Stimulated activated CD8-positive, alpha-beta memory T cell treated with anti-CD3 and anti-CD28 coated beads, Interleukin-2, amount 100 ng/mL, for 1 hour (primary cell): Measurements from ENCODE around the gene IFT43.
A peak's percentile ranks its signal among the peaks of the same experiment; 100 is the strongest.

Source experiments
- DNase-seq, 2 donors: peaks; one replicate each; pipeline ENCODE4 v3.0.0-alpha.2; 2020; ENCODE audit warnings: low read depth in 2 of 2

IFT43 gene

DNA sequence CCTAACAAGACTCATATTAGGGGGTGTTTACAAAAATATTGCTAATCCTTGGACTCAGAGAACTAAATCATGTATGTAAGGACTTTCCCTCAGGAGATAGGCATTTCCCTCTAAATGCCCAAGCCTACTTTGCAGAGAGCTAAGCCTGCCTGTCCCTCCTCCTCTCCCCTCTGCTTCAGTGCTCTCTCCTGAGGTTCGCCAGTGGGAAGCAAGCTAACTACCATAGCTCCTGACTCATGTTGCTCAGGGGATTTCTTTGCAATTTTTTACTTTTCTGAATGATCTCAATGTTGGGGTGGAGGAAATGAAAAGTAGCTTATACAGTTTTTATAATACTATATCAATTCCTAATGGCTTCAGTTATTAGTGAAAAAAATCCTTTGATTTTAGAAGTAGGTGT lies 29.6 kb downstream of the IFT43 start:
- no peak for DNase-seq

DNA sequence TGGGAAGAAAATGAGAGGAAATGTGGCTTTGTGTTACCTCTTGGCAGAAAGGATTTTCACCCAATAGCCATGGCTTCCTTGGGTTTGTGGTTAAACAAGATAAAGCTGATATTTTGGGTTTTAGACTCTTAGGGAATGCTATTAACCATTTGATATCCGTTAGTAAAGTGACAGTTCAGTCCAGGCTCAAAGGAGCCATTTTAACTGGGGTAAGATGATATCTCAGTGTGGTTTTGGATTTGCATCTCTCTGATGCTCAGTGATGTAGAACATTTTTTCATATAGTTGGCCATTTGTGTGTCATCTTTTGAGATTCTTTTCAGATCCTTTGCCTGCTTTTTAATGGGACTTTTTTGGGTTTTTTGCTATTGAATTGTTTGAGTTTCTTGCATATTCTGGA lies 30.1 kb downstream of the IFT43 start:
- DNase-seq = no peak

DNA sequence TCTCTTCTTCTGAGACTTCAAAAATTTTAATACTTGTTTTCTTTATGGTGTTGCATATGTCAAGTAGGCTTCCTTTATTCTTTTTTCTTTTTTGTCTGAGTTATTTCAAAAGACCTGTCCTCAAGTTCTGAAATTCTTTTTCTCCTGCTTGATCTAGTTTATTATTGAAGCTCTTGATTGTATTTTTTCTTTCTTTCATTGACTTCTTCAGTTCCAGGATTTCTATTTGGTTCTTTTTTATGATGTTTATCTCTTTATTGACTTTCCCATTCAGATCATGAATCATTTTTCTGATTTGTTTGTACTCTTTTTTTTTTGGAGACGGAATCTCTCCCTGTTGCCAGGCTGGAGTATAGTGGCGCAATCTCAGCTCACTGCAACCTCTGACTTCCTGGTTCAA lies 34.1 kb downstream of the IFT43 start:
- DNase-seq = no peak

GRCh38 chr14:76022991-76023390 lies 37.4 kb downstream of the IFT43 start:
- DNase-seq = no peak

DNA sequence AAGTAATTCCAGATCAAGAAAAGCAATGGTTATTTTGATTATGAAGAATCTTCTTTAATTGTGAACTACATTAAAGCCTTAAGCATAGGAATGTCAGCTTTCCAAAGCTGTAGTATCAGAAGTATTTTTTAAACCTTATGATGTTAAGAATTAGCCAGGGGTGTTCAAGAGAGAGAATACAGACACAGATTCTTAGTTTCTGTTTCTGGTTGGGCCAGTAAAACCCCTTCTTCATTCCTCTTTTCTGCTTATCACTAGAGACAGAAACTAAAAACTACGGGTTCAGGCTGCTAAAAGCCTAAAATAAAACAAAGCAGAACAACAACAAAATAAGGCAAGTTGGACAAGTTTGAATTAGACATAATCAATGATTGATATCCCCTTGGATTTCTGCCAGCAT lies 38.2 kb downstream of the IFT43 start:
- DNase-seq = no peak

DNA sequence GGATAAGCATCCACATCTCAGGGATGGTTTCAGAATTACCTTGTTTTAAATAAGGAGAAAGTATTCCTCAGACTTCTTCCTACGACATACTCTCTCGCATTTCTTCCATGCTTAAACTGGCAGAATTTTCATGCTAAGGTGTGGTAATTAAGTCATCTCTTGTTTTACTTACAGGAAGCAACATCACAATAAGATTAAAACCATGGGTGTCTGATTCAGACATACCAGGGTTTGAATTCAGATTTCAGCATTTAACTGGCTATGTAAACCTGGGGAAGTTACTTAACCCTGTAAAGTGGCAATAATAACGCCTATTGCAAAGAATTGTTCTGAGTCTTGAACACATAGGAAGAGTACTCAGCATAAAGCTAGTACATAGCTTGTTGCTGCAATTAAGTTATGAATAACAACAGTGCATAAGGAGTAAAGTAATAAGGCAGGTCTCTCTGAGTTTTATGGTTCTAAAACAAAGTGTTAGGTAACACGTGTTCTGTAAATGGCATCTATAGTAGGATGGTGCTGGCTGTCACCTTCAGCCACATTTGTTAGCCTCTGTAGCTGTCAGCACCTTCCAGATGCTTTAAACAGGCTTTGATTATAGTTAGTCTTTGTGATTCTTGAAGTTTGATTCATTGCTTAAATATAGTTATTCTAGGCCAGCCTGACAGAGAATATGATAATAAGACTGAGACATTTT lies 38.8 kb downstream of the IFT43 start:
- DNase-seq = no peak

DNA sequence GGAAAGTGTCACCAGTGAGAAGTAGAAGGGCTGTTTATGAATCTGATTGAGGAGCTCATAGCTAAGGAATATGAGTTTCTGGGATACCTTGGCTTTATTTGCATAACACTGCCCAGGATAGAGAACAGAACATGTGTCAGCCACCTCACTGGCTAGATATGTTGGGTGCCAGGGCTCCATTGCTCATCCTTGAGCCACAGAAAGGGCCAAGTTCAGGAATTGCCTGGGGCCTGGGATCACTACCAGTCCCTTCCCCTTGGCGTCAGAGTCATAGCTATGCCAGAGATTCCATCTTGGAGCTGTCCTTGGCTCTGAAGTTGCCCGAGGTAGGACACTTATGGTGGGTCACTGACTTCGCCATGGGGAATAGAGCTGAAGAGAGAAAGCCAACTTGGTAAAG lies 49.0 kb downstream of the IFT43 start:
- no peak for DNase-seq

DNA sequence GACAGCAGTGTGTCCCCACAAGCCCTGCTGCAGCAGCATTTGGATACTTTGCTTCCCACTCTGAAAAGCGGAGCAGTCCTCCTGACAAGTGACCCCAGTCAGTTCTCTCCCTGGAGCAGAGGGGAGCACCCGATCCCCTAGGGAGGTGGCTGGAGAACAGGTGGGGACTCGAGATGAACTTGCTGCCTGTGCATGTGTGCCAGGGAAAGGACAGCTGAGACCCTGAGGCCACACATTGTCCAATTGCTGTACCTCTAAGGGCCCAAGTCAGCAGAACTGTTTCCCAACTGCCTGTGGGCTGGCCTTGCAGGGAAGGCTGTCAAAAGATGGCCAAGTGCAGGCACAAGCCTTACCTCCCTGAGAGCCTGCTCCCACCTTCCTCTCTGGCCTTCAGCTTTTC lies 55.1 kb downstream of the IFT43 start:
- no peak for DNase-seq

DNA sequence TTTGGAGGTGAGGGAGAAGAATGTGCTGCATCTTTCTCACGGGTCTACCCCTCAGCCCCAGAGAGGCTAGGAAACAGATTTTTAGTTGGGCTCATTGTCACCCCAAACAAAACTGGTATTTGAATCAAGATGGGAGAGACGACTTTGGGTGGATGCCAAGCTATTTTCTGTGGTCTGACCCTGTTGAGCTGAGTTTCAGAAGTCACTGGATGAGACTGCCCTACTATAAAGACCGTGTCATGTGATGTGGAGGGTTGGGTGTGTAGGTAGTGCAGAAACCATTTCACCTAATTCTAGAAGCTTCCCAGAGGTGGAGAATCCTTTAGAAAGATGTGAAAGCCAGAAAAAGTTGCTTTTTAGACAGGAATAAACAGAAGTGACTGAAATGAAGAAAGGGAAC lies 60.2 kb downstream of the IFT43 start:
- DNase-seq = no peak

GRCh38 chr14:76050250-76050649 lies 64.7 kb downstream of the IFT43 start:
- DNase-seq = no peak

DNA sequence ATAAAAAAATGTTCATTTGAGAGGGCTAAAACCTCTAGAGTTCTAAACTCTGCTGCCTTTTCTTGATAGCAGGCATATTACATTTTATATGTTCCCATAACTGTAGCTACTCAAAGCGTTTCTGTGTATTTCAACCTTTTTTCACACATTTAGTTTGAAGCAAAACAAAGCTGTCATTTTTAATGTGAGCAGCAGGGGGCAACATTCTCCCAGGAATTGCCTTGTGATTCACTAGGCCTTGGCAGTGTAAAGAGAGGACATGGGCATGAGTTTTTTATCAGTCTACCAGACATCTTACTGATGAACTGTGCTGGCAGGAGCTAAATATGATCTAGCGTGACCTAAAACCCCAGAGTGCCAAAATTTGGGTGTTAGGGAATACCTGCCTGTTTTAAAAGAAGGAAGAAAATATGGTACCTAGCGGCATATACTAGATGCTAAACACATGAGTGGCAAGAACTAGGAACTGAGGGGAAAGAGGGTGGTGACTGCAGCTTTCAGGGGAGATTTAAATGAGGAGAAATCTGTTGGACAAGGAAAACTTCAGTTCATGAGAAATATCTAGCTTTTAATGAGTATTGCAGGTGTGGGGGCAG lies 65.3 kb downstream of the IFT43 start:
- DNase-seq = peak; percentile 2 to 13

DNA sequence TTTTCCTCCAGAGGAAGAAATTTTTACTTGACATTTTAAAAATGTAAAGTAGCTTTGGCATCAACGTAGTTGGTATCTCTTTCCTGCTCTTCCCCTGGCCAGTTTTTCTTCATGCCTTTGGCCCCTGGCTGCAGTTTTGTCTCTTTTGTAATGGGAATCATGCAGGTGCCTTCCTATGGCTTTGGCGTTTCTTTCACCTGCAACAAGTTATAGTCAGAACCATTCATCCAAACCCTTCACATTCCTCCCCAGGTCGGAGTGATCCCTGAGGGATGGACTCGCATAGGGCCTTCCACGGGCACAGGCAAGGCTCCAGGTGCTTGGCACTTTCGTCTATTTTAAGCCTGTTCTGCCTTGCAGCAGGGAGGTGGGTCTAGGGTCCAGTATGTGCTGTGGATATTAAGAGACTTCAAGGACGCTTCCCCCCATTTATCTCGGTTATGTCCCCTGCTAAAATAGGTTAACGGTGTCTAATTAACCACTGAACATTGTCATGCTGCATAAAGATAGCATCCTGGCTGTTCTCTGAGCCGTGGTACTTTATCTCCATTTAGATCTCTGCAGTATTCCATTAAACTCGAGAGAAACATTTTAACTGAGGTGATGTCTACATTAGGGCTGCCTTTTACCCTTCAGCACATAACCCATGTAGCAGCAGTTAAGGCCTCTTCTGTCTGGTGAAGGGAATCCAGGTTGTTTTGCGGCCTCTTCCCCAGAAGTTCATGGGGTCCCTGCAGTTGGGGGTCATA lies 66.3 kb downstream of the IFT43 start:
- DNase-seq = no peak

- no peak for DNase-seq
Measured at GRCh38 chr14:76053572-76054355, 68.2 kb downstream of the IFT43 start.

GRCh38 chr14:76055330-76055729 lies 69.8 kb downstream of the IFT43 start:
- DNase-seq = no peak

GRCh38 chr14:76056128-76056527 lies 70.6 kb downstream of the IFT43 start:
- DNase-seq = no peak

DNA sequence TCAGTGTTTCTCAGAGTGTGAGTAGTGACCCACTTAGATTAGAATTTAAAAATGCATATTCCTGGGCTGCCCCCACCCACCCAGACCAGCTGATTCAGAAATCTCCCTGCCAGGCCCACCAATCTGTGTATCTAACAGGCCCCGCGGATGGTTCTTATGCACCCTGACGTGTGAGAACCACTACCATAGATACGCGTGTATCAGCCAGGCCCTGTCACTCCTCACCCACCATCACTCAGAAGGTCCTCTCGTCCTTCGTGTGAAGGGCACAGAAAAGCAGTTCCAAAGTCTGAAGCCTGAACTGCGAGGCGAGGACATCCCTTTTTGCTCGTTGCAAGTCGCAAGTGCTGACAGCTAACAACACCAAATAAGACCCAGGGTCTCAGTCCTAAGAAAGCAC lies 72.4 kb downstream of the IFT43 start:
- no peak for DNase-seq

DNA sequence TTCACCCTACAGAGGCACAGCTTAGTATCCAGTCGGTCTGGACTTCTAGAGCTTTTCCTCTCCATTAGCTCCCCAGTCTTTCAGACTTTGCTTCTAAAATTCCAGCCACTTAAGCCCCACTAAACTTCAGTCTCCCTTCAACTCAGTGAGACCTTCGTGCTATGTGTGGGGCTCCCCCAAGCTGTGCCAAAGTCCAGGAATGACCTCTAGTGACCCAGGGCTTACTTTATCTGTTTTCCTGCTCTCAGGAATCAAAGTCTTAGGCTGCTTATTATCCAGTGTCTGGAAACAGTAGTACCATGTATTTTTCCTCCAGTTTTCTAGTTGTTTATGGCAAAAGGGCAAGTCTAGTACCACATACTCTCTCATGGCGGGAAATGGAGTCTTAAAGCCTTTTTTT lies 77.8 kb downstream of the IFT43 start:
- DNase-seq = no peak

DNA sequence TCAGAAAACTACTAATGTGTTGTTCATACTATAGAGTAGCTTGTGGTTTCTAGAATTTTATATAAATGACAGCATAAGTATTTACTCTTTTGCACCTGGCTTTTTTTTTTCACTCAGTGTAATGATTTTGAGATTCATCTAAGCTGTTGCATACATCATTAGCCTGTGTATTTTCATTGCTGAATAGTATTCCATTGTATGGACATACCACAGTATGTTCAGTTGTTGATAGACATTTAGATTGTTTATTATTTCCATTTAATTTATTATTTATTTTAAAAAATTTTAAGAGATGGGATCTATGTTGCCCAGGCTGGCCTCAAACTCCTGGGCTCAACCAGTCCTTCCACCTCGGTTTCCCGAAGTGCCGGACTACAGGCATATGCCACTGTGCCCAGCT lies 80.0 kb downstream of the IFT43 start:
- DNase-seq = no peak

DNA sequence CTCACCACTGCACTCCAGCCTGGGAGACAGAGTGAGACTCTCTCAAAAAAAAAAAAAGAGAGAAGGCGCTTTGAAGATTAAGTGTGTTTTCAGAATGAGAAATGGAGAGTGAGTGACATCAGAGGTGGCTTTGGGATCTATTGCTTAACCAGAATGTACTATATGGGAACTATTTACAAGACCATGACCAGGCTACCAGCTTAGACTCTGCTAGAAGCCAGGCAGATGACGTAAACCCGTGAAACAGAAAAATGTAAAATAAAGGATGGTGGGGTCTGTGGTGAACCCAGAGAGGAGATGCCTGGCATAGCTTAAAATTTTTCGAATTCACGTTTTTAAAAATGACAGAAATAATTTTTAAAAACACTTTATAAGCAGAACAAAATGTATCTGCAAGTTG lies 82.0 kb downstream of the IFT43 start:
- no peak for DNase-seq

- no peak for DNase-seq
Measured at GRCh38 chr14:76073717-76074116, 88.2 kb downstream of the IFT43 start.

- no peak for DNase-seq
Measured at GRCh38 chr14:76077340-76077739, 91.8 kb downstream of the IFT43 start.

GRCh38 chr14:76078501-76078900 lies 92.9 kb downstream of the IFT43 start:
- no peak for DNase-seq
